Prostate gland (tissue), 1 donor: ENCODE results near the gene POLH.

ENCODE experiments used
- POLR2A ChIP-seq: fragments of 450-650 bp; IDR thresholded peaks from one replicate; pipeline ENCODE4 v1.6.1; 2016; ENCODE audit warnings: antibody characterized with exemption, mild to moderate bottlenecking
- POLR2AphosphoS5 ChIP-seq: sonication (generic); formaldehyde crosslinking; IDR thresholded peaks from one replicate; pipeline ENCODE4 v1.6.1; 2017; ENCODE audit warnings: antibody characterized with exemption

DNA sequence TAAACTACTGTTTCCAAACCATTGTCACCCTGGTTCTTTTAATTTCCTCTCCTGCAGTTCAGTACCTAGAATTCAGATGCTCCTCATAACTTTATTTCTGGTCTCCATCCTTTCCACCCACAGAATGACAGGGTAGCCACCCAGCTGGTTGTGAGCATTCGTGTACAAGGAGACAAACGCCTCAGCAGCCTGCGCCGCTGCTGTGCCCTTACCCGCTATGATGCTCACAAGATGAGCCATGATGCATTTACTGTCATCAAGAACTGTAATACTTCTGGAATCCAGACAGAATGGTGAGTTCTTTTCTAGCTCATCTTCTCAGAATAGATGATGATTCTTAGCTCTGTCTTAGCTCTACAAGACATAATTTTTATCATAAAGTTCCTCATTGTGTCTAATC, 34.4 kb downstream of the POLH start:
- TF ChIP-seq POLR2AphosphoS5 (no peak), POLR2A (no peak)
